Prostate gland (tissue), 2 donors: ENCODE data around the gene ANKS6.

Experiments used
- POLR2A ChIP-seq: fragments of 450-650 bp; IDR thresholded peaks from one replicate; pipeline ENCODE4 v1.6.1; 2016; ENCODE audit warnings: antibody characterized with exemption, mild to moderate bottlenecking
- TF ChIP-seq, protein P1 (sequence below), 4 experiments: fragments of 200-600 bp in 2 of 4; fragments of 450-650 bp in 2 of 4; sonication (generic) in 2 of 4; IDR thresholded peaks; 1 replicate in 3 of 4; 2 replicates in 1 of 4; pipeline ENCODE4 v1.5.1; 2016 to 2019; ENCODE audit warnings: antibody characterized with exemption in 4 of 4, mild to moderate bottlenecking in 2 of 4, moderate library complexity in 2 of 4

DNA sequence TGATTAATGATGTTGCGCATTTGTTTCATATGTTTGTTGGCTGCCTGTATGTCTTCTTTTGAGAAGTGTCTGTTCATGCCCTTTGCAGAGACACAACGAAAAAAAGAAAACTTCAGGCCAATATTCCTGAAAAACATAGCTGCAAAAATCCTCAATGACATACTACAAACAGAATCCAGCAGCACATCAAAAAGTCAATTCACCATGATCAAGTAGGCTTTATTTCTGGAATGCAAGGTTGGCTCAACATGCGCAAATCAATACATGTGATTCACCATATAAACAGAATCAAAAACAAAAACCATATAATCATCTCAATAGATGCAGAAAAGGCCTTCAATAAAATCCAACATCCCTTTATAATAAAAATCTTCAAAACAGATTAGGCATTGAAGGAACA is 1.9 kb upstream of the ANKS6 start:
- TF ChIP-seq, protein P1, sequence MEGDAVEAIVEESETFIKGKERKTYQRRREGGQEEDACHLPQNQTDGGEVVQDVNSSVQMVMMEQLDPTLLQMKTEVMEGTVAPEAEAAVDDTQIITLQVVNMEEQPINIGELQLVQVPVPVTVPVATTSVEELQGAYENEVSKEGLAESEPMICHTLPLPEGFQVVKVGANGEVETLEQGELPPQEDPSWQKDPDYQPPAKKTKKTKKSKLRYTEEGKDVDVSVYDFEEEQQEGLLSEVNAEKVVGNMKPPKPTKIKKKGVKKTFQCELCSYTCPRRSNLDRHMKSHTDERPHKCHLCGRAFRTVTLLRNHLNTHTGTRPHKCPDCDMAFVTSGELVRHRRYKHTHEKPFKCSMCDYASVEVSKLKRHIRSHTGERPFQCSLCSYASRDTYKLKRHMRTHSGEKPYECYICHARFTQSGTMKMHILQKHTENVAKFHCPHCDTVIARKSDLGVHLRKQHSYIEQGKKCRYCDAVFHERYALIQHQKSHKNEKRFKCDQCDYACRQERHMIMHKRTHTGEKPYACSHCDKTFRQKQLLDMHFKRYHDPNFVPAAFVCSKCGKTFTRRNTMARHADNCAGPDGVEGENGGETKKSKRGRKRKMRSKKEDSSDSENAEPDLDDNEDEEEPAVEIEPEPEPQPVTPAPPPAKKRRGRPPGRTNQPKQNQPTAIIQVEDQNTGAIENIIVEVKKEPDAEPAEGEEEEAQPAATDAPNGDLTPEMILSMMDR (IDR thresholded peaks at IDR 0.05) = no peak
- TF ChIP-seq POLR2A = no peak
